NOMO-1 (cell line): Measurements from ENCODE around the gene DOC2B.
"Not testable (repeated sequence)": the region's sequence is repeated elsewhere in the genome, so short reads cannot be mapped to it uniquely, and the experiment has no call there.

Source experiments
- DNase-seq, 2 experiments: peaks; one replicate each; lab custom pipeline; 2025; ENCODE audit not compliant: unreplicated experiment in 2 of 2; lab: John Stamatoyannopoulos, UW

DOC2B gene

DNA sequence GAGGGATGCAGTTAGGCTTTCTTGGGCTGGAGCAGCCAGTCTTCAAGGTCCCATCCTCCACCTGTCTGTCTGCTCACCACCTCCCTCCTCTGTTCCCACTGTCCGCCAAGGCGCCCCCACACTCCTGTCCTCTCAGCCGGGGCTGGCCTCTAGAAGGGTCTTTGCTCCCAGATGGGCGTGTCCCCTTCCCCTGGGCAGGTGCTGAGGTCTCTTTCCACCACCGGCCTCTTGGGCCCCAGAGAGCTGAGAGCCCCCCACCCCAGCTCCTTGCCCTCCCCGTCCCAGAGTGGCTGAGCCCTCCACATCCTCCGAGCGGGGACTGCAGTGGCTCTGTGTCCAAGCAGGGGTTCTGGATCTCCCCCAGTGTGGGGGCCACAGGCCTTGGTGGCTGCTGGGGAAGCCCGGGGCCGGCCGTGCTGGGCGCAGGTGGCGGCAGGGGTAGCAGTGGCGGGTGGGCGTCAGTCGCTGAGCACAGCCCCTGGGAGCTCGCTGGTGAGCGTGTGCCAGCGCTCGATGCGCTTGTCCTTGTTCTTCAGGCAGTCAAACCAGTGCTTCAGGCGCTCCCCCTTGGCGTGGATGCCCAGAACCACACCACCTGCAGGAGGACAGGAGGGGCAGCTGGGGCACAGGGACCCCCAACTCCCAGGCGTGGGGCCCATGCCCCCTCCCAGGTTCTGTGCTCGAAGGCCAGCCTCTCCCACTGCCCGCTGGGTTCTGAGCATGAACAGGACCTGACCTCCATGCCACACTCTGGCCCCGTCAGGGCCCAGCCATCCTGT, 34.3 kb downstream of the DOC2B start:
- DNase-seq: no peak

DNA sequence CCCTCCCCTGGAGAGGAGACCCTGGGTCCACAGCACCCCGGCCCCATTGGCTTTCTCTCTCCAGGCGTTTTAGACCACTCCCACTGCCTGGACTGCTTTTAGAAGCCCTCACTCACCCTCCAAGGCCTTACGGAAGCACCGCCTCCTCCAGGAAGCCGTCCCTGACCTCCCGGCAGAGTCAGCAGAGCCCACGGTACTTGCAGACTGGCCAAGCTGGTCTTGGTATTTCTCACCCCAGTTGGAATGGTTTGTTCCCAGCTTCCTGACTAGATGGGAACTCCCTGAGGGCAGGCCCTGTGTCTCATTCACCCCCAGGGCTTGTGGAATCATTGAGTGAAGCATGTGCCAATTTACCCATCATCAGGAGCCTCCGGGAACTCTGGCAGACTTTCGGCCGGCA, 34.9 kb downstream of the DOC2B start:
- DNase-seq: no peak

DNA sequence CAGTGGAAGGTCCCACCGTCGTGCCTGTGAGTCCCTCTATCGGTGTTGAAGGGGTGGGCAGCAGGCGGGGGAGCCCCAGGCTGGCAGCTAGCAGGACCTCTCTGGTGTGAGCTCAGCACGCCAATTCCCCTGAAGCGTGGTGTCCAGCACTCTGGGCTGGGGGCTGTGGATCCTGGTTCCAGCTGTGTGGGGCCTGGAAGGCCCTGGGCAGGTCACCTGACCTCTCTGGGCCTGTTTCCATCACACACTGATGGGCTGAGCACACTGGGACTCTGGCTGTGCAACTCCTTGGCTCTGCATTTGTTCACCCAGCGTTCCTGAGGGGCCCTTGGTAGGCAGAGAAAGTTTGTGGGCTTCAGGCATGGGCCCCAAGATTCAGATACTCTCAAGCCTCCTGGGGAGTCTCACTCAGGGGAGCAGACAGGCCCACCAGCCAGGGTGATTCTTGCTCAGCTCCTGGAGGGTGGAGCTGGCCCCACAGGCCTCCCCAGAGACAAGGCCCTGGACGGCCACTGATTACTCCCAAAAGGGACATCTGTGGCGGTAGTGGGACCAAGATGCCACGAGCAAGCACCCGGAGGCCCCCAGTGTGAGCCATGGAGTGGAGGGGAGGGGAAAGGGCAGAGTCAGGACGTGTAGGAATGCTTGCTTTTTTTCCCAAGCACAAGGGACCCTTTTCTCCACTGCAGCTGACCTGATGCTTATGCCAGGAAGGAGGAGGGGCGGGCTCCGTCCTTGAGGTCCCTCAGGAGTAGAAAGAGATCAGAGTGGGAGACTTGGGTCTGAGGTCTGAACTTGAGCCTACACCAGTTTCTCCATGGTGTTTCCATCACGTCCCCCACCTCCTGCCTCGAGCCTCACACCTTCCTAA, 35.5 kb downstream of the DOC2B start:
- no peak for DNase-seq

DNA sequence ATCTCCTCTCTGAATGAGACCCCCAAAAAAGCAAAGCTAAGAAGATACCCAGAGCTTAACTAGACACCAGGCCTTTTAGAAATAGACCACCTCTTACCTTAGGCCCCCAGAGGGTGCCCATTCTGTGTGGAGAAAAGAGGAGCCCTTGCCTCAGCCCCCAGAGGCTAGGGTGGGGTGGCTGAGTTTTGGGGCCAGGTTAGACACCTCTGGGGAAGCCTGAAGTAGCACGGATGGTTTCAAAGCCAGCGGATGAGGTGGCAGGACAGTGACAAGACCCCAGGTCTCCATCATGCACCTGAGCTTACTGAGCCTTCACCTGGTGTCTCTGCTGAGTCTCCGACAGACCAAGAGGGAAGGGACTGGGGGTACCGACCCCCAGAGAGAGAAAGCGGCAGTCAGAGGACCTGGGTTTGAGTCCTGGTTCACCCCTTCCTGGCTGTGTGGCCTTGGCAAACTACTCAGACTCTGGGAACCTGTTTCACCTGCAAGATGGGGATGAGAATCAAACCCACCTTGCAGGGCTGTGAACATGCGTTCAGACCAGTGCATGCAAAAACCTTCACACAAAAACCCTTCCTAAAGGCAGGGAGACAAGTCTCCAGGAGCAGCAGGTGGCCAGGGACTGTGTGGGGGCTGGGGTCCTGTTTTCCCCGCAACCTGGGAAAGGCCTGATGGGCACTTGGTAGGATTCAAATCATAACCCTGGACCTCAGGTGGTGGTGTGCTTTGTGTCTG, 36.3 kb downstream of the DOC2B start:
- no peak for DNase-seq

DNA sequence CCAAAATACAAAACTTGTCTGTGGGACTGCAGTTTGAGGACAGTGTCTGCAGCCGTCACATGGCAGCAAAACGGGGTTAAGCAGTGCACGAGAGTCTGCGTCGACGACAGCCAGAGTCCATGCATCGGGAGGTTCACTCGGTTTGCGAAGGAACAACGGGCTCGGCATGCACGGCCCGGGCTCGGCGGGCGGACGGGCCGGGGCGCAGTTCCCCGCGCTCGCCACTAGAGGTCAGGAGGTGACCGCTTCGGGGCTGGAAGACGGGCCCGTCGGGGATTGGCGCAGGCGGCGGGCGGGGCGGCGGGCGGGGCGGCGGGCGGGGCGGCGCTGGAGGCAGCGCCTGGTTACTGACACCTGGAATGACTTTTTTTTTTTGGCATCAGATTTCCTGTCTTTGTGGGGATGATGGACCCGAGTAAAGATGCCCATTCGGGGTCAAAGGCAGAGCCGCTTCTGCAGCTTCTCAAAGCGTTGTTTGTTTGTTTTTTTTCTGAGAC, 37.6 kb downstream of the DOC2B start:
- peak; percentile 63 to 84 for DNase-seq

DNA sequence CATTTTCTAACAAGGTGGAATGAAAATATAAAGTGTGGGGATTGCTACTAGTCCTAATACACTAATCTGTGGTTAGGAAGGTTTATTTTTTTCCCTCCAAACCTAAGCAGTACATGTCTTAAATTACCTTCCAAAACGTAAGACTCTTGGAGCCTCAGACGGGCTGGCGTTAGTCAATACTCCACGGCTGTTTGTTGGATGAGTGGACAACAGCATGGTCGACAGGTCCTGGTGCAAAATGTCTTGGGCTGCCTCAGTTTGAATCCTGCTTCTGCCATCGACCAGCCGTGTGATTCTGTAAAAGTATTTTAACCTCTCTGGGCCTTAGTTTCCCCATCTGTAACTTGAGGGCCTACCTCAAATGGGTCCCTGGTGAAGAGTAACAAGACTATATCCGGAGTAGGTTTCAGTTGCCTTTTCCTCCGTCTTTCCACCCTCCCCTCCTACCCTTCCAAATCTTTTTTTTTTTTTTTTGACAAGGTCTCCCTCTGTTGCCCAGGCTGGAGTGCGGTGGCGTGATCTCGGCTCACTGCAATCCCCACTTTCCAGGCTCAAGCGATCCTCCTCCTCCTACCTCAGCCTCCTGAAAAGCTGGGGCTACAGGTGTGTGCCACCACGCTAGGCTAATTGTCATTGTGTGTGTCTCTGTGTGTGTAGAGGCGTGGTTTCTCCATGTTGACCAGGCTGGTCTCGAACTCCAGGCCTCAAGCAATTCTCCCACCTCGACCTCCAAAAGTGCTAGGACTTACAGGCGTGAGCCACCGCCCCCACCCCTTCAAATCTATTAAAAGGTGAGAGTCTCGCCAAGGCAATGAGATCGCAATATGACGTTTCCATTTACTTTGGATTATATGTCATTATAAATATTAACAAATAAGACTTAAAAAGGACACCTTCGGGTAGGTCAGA, 38.3 kb downstream of the DOC2B start:
- DNase-seq: no peak

DNA sequence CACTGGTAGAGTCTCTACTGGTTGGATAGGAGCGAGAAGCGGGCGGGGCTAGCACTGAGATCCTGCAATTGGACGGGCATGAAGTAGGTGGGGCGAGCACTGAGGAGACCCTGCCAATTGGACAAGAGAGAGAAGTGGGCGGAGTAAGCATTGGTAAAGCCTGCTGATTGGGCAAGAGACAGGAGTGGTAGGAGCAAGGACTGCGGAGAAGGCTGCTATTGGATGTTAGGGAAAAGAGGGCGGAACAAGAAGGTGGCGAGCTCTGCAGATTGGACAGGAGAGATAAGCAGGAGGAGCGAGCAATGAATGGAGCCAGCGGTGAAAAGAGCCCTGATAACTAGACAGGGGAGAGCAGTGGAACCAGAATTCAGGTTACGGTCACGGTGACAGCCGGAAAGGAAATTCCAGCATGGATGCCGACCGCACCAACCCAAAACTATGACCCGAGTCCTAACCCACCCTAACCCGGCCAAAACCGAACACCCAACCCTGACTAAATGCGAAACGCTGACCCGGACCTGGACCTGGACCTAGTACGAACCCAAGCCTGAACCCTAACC, 39.3 kb downstream of the DOC2B start:
- DNase-seq: no peak

DNA sequence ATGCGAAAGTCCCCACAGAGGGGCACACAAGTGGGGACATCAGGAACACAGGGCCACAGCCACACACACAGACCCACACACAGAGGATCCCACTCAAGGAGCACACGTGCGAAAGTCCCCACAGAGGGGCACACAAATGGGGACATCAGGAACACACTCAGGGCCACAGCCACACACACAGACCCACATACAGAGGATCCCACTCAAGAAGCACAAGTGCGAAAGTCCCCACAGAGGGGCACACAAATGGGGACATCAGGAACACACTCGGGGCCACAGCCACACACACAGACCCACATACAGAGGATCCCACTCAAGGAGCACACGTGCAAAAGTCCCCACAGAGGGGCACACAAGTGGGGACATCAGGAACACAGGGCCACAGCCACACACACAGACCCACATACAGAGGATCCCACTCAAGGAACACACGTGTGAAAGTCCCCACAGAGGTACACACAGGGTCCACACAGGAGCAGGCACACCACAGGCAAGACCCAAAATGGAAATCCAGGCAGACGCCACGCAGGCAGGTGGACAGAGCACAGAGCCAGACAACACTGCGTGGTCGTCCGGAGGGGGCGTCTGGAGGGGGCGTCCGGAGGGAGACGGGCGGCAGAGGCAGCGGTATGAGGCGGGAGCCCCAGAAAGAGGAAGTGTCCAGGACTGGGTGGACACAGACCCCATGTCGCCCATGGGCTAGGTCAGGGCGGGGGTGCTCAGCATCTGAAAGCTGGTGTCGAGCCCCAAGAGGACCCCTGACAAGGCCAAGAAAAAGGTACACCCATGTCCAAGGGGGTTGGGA, 41.8 kb downstream of the DOC2B start:
- not testable (repeated sequence) for DNase-seq

DNA sequence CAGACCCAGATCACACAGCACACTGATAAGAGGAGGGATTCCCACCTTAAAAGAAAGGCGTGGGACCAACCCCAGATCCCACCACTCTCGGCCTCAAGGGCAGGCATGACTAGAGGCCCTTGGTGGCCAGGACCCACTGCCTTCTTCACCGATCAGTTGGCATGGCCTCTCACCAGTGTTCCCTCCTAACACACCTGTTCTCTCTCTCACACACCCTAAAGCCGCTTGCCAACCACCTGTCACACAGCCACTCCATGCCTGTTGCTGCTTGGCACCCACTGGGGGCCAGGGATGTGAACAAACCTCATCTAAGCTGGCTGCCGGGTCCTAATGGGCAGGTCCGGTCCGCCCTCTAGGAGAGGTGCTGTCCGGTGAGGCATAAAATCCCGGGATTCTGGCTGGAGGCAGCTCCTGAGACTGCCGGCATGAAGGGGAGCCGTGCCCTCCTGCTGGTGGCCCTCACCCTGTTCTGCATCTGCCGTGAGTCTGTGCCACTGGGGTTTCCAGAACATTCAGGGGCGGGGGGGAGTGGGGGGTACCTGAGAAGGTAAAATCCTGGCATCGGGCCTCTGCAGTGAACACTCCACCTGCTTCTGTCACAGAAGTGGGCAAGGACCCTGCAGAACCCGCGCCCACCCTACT, 44.2 kb downstream of the DOC2B start, which contains the start of gene SCGB1C2:
SCGB1C2 (plus strand) TSS at position 404 of the 642 bp plus-strand sequence; CDS start at position 426, 22 bp downstream.
- not testable (repeated sequence) for DNase-seq

DNA sequence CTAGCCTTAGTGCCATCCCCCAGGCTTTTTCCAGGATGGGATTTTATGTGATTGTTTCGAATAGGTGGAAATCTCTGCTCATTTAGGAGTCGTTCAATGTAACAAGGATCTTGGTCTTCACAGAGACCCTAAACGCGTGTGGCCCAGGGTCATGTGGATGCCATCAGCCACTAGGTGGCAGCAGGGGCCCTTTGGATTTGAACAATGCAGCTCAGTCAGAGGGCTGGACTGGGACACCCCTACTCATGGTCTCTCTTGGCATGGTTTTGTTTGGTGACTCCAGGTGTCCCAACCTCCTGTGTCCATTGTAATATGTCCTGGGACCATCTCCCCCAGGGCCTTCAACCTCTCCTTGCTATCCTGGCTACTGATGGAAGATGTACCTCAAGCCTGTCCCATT, 44.9 kb downstream of the DOC2B start:
- DNase-seq: not testable (repeated sequence)

DNA sequence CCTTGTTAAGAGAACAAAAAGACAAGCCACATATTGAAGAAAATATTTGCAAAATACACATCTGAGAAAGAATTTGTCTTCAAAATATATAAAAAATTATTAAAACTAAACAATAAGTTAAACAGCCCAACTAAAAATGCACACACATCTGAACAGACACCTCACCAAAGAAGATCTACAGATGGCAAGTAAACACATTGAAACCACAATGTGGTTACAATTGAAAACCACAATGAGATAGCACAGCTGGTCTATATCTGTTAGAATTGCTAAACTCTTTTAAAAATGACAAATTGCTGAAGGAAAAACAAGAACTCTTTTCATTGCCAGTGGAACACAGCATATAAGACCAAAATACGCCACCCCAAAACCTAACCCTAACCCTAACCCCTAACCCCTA, 45.6 kb downstream of the DOC2B start:
- not testable (repeated sequence) for DNase-seq

DNA sequence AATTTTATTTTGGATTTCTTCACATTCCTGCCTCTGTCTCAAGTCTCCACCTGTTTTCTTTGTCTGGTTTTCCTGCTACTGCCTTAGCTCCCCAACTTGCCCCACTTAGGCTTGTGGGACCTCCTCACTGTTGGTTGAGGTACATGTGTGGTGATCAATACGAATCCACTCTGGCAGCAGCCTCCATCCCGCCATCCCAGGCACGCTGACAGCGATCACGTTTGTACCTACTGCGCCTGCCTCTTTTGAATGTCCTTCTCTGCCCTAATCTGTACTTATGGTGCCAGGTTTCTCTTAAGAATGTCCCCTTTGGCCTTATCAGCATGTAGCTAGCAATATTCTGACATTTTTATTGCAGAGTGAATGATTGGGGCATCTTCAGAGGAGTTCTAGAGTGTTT, 46.4 kb downstream of the DOC2B start:
- not testable (repeated sequence) for DNase-seq

DNA sequence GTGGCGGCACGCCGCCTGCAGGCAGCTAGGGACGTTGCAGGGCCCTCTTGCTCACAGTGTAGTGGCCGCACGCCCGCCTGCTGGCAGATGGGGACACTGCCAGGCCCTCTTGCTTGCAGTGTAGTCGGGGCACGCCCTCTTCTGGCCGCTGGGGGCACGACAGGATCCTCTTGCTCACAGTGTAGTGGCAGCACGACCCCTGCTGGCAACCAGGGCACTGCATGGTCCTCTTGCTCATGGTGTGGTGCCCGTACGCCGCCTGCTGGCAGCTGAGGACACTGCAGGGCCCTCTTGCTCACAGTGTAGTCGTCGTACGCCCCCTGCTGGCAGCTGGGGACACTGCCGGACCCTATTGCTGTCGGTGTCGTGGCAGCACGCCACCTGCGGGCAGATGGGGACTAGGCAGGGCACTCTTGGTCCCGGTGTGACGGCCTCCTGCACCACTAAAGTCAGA, 47.1 kb downstream of the DOC2B start:
- not testable (repeated sequence) for DNase-seq

DNA sequence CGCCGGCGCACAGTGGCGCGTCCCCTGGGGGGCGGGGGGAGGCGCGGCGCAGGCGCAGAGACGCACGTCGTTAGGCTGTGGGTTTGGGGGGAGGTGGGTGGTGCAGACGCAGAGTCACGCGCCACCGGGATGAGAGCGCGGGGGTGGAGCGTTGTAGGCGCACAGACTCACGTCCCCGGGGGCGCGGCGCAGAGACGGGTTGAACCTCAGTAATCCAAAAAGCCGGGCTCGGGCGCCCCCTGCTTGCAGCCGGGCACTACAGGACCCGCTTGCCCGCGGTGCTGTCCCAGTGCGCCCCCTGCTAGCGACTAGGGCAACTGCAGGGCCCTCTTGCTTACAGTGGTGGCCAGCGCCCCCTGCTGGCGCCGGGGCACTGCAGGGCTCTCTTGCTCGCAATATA, 47.5 kb downstream of the DOC2B start:
- DNase-seq: not testable (repeated sequence)

DNA sequence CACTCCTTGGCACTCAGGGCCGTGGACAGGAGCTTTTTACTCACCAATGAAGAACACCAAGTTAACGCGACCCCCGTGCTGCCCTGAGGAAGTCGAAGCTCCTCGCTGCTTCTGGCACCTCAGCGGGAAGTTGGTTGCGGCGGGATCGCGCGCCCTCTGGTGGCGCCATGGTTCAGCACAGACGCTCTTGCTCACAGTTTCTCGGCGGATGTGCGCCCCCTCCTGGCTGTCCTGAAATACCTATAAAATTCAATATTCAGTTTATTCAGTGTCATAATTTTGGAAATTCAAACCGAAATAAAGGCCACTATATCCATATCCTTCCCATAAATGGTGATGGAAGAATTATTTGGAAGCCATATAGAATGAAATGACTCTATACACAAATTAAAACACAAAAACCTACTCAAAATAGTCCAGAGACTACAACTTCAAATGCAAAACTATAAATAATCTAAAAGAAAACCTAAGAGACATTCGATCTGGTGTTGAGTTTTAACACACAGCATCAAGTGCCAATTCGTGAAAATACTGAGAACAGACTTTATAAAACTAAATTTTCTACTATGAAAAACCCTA, 63.0 kb downstream of the DOC2B start:
- DNase-seq: not testable (repeated sequence)

DNA sequence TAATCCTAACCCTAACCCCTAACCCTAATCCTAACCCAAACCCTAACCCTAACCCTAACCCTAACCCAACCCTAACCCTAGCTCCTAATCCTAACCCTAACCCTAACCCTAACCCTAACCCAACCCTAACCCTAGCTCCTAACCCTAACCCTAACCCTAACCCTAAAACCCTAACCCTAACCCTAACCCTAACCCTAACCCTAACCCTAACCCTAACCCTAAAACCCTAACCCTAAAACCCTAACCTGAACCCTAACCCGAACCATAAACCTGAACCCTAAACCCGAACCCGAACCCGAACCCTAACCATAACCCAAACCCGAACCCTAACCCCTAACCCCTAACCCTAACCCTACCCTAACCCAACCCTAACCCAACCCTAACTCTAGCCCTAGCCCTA, 68.3 kb downstream of the DOC2B start:
- not testable (repeated sequence) for DNase-seq
